Fibroblast of skin of scalp (primary cell): ENCODE results near the gene KIF2C.
"Not testable (repeated sequence)": the region's sequence is repeated elsewhere in the genome, so short reads cannot be mapped to it uniquely, and the experiment has no call there.

Experiments used
- DNase-seq: peaks from one replicate; pipeline ENCODE4 v3.0.0-alpha.2; 2013

KIF2C gene

DNA sequence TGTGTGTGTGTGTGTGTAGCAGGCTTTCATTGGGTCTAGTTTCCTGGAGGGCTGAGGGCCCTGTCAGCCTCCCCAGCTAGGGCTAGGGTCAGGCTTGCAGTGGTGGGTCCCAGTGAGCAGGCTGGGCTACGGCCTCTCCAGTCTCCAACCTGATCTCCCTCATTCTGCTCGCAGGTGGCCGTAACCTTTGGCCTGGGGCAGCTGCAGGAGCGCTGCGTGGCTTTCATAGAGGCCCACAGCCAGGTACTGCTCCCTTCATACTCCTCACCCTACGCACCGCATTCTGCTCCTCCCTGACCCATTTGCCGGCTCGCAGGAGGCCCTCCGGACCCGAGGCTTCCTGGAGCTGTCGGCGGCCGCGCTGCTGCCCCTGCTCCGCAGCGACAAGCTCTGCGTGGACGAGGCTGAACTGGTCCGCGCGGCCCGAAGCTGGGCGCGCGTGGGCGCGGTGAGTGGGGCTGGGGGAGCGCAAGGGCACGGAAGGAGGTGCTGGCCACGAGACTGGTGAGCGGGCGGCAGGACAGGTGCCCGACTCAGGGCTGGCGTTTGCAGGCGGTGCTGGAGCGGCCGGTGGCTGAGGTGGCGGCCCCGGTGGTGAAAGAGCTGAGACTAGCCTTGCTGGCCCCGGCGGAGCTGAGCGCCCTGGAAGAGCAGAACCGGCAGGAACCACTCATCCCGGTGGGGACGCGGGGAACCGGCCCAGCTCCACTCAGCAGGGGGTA is 73.3 kb downstream of the KIF2C start:
- DNase-seq, result no peak

DNA sequence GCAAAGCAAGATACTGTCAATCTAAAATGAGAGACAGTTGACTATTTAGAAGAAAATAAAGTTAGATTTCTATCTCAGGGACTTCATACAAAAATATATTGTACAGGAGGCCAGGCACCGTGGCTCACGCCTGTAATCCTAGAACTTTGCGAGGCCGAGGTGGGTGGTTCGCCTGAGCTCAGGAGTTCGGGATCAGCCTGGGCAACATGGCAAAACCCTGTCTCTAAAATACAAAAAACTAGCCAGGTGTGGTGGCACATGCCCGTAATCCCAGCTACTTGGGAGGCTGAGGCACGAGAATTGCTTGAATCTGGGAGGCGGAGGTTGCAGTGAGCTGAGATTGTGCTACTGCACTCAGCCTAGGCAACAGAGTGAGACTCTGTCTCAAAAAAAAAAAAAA is 76.3 kb downstream of the KIF2C start:
- not testable (repeated sequence) for DNase-seq

DNA sequence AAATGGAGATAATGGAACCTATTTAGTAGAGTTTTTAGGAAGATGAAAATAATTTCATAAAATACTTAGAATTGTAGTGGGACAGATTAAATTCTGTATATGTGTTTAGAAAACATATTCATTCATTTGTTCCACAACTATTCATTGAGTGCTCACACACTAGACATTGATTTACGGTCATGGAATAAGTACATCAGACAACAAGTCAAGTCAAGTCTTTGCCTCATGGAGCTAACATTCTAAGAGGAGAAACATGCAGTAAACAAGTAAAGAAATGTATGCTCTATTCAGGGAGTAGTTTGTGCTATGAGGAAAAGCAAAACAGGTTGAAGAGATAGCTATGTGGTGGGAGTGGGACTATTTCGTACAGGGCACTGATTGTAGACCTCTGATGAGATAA is 77.7 kb downstream of the KIF2C start:
- no peak for DNase-seq
